Fibroblast of the aortic adventitia (primary cell): ENCODE results near the gene PARD6B. TPM values are rescaled to one million over a fixed set of nuclear protein-coding genes. Genes with fewer than 3 reads are reported as not detected.

Source experiments
- DNase-seq: peaks from one replicate; pipeline ENCODE4 v3.0.0-alpha.2; 2010; ENCODE audit warnings: low read depth
- H3K4me3 ChIP-seq: 2 replicates; pipeline ENCODE4 v1.5.1; 2011; ENCODE audit warnings: low read depth, mild to moderate bottlenecking, control low read depth, low read length, moderate library complexity
- CTCF ChIP-seq: IDR thresholded peaks from 2 replicates; pipeline ENCODE4 v1.5.1; 2011; ENCODE audit warnings: mild to moderate bottlenecking, low read length, control low read depth, inconsistent platforms; ENCODE audit not compliant: insufficient read depth
- total RNA-seq: library from RNA; depleted of rRNA; stranded (reverse); fragments of >200 nt; gene quantifications from 2 replicates; pipeline ENCODE4 v1.2.3, GENCODE V29; 2012; ENCODE audit warnings: low replicate concordance

The PARD6B gene
- total RNA-seq, 1 donor: 1.5 TPM

GRCh38 chr20:50734730-50735679, 3.6 kb downstream of the PARD6B start:
- H3K4me3 ChIP-seq: no peak overlapping the region
- no peak for DNase-seq
- TF ChIP-seq CTCF: no peak

GRCh38 chr20:50735813-50736212, 4.4 kb downstream of the PARD6B start:
- no peak for DNase-seq
- no peak overlapping the region for H3K4me3 ChIP-seq
- TF ChIP-seq CTCF: no peak

- no peak for DNase-seq
- no peak overlapping the region for H3K4me3 ChIP-seq
- TF ChIP-seq CTCF: no peak
Measured at GRCh38 chr20:50737352-50737751, 6.0 kb downstream of the PARD6B start.

- TF ChIP-seq CTCF: no peak
- no peak for DNase-seq
- H3K4me3 ChIP-seq: no peak overlapping the region
Measured at GRCh38 chr20:50743087-50743486, 11.7 kb downstream of the PARD6B start.

- H3K4me3 ChIP-seq: no peak overlapping the region
- TF ChIP-seq CTCF: peak; percentile 50
- peak; percentile 91 for DNase-seq
Measured at GRCh38 chr20:50744143-50744792, 12.9 kb downstream of the PARD6B start.

GRCh38 chr20:50745634-50746137, 14.3 kb downstream of the PARD6B start:
- TF ChIP-seq CTCF: no peak
- DNase-seq: no peak
- no peak overlapping the region for H3K4me3 ChIP-seq
